Stimulated activated CD4-positive, alpha-beta T cell treated with anti-CD3 and anti-CD28 coated beads, Interleukin-1b, Interleukin-23, amount 100 ng/mL, for 1 hour (primary cell): Measurements from ENCODE around the gene ZNF26.
A peak's percentile ranks its signal among the peaks of the same experiment; 100 is the strongest.
"Not testable (repeated sequence)": the region's sequence is repeated elsewhere in the genome, so short reads cannot be mapped to it uniquely, and the experiment has no call there.

Experiments used
- DNase-seq, 2 donors: peaks; one replicate each; pipeline ENCODE4 v3.0.0-alpha.2; 2020; ENCODE audit warnings: low read depth in 2 of 2

ZNF26 gene

GRCh38 chr12:132986001-132986884 lies at the start of gene ZNF26:
Gene ZNF26, plus strand, starts transcription at chr12:132986367. Its CDS starts 474 bp downstream, at chr12:132986841.
- peak; percentile 57 to 68 for DNase-seq

- DNase-seq, result not testable (repeated sequence)
Observed at GRCh38 chr12:132936921-132937320, 49.2 kb upstream of the ZNF26 start.

- no peak for DNase-seq
Observed at GRCh38 chr12:132937476-132937875, 48.7 kb upstream of the ZNF26 start.

GRCh38 chr12:132938807-132939206 lies 47.4 kb upstream of the ZNF26 start:
- not testable (repeated sequence) for DNase-seq

- DNase-seq, result no peak
Observed at GRCh38 chr12:132940071-132940719, 46.0 kb upstream of the ZNF26 start.

GRCh38 chr12:132941336-132941954 lies 44.7 kb upstream of the ZNF26 start:
- no peak for DNase-seq

GRCh38 chr12:132942611-132943010 lies 43.6 kb upstream of the ZNF26 start:
- no peak for DNase-seq

- no peak for DNase-seq
Observed at GRCh38 chr12:132945806-132946205, 40.4 kb upstream of the ZNF26 start.

- no peak for DNase-seq
Observed at GRCh38 chr12:132946246-132946820, 39.8 kb upstream of the ZNF26 start.

- DNase-seq, result no peak
Observed at GRCh38 chr12:132948146-132949066, 37.8 kb upstream of the ZNF26 start.

GRCh38 chr12:132949936-132950837 lies 36.0 kb upstream of the ZNF26 start:
- DNase-seq, result no peak

- DNase-seq, result no peak
Observed at GRCh38 chr12:132950844-132951535, 35.2 kb upstream of the ZNF26 start.

GRCh38 chr12:132951649-132952048 lies 34.5 kb upstream of the ZNF26 start:
- no peak for DNase-seq

- no peak for DNase-seq
Observed at GRCh38 chr12:132952371-132953162, 33.6 kb upstream of the ZNF26 start.

GRCh38 chr12:132953163-132953425 lies 33.1 kb upstream of the ZNF26 start:
- DNase-seq, result no peak

GRCh38 chr12:132953771-132954170 lies 32.4 kb upstream of the ZNF26 start:
- DNase-seq, result no peak

- DNase-seq, result no peak
Observed at GRCh38 chr12:132954471-132955048, 31.6 kb upstream of the ZNF26 start.
